GM18502 (cell line): ENCODE measurements around the gene ORM1.

Experiments used
- ATAC-seq: cut with Tn5 transposase; IDR thresholded peaks from one replicate; pipeline ENCODE4 v1.9.1; 2021; ENCODE audit warnings: mild to moderate bottlenecking; ENCODE audit not compliant: unreplicated experiment, poor library complexity

ORM1 gene

DNA sequence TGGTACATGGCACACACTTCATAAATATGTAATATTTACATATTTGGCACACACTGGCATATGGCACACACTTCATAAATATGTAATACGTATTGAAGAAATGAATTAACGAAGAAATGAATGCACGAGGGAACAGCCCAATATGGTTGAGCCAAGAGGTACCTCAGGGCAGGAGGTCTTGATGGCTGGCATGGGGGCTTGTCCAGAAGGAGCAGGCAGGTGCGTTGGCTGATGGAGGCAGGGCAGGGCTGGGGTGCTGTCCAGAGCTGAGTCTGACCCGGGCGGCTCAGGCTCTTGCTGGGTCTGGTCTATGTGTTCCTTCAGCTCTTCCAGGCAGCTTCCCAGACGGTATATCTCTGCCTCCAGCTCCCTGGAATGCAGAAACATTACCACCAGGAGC lies 38.6 kb downstream of the ORM1 start:
- ATAC-seq, result no peak

DNA sequence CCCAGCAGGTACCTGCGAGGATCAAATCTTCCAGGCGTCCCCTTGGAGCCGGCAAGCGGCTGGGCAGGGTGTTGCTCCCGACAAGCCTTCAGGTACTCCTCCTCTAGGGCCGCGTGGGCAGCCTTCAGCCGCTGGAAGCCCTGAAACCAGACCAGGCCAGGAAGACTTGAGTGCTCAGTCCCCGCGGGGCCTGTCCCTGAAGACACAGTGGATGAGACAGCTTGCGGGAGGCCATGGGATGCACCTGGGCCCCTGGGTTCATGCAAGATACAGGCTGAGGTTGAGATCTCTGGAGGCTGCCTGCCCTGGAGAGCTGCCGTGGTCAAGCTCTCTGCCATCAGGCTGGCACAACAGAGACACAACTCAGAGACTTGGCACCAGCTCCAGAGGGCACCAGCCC lies 39.5 kb downstream of the ORM1 start:
- ATAC-seq, result no peak

DNA sequence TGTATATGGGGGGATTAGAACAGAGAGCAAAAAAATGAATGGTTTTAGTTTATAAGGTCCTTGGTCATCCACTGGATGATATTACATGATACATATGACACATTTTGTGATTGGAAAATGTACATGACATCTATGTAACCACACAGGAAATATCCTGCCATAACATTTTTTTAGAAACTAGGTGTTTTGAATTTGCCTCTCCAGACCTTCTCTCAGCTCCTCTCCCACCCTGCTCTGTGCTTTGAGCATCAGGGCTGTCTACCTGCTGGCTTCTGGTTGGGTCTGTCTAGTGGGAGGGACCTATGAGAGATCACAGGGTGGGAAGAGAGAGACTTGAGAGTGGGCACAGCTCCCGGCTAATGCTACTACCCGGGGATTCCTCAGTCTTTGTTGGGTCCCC lies 40.5 kb downstream of the ORM1 start:
- no peak for ATAC-seq

DNA sequence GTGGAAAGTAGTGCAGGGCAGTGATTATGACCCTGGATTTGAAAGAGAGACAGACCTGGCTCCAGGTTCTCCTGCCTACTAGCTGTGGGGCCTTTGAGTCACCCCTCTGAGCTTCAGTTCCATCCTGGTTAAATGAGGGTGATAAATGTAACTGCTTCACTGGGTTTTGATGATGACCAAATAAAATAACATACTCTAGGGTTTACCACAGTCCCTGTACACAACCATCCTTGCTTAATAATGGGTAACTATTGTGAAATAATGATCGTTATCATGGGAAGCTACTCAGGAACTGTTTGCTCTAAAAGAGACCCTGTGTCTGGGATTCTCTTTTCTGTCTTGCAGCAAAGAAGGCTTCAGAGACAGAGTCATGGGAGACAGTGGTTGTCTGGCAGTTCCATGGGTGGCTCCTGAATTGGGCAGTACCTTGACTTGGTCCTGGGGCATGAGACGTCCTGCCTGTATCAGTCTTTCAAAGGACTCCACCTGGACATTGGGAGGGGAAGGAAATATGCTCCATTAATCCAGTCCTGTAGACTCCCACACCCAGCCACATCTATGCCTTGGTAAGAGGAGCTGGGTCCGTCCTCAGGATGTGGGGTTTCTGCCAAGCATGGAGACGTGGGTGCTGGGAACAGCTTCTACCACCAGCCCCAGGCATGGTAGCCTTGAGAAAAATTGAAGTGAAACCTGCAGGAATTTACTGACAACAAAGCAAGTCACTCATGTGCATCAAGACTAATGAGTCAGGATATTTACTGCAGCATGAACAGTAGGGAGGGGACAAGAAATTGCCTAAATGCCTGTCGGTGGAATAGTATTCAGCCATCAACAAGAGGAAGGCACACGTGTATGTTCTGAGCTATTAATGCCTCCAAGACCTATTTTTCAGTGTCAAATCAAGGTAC lies 41.5 kb downstream of the ORM1 start:
- peak; percentile 30 for ATAC-seq

DNA sequence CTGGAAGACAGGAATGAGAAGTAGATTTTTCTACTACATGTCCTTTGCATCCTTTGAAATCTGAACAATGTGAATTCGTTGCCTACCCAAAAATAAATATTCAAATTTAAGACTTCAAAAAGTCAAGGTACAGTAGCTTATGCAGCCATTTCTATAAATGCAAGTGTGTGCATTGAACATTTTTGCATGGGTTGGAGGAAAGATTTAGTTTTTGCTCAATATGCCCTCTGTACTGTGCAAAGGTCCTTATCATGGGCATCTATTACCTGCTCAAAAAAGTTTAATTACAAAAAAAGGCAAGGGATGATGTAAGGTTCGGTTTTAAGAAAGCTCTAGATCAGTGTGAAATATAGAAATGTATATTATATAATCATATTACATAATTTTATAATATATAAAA lies 42.3 kb downstream of the ORM1 start:
- no peak for ATAC-seq

DNA sequence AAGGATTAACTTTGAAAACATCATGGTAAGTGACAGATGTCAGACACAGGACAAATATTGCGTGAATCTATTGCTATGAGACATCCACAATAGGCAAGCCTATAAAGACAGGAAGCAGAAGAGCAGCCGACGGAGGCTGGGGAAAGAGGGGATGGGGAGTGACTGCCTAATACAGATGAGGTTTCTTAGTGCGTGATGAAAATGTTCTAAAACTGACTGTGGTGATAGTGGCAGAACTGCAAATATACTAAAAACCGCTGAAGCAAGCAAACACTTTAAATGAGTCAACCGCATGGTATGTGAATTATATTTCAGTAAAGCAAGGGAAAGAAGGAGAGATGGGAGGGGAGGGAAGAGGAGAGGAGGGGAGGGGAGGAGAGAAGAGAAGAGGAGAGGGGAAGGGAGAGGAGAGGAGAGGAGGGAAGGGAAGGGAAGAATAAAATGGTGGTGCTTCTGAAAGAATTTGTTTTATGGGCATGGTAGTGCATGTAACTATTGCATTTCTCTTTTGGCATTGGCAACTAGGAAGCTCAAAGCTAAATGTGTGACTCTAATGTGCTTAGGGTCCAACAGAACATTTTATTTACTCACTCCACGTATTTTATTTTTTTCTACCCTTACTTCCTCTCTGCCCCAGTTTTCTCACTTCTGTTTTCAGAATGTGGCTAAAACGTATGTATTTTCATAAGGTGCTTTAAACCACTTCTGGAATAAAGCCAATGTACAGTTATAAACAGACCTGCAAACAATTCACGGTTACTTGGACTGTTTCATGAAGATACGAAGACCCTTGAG lies 43.6 kb downstream of the ORM1 start:
- peak; percentile 55 for ATAC-seq

DNA sequence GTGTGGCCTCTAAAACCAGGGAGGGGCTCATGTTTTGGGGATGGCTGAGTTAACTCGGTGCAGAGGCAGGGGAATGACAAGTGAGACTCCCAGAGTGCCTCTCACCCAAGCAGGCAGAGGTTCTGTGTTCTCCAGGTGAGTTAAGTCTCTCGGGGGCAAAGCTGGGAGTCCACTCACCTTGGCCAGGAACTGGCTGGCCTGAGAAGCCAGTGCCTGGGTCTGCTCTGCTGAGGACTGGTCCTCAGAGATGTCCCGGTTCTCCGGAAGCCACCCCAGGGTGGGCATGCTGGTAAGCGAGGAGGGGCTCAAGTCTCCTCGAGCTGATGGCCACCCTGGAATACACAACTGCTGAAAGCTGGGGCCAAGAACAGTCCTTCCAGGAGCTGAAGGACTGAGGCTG lies 44.5 kb downstream of the ORM1 start:
- ATAC-seq, result no peak

DNA sequence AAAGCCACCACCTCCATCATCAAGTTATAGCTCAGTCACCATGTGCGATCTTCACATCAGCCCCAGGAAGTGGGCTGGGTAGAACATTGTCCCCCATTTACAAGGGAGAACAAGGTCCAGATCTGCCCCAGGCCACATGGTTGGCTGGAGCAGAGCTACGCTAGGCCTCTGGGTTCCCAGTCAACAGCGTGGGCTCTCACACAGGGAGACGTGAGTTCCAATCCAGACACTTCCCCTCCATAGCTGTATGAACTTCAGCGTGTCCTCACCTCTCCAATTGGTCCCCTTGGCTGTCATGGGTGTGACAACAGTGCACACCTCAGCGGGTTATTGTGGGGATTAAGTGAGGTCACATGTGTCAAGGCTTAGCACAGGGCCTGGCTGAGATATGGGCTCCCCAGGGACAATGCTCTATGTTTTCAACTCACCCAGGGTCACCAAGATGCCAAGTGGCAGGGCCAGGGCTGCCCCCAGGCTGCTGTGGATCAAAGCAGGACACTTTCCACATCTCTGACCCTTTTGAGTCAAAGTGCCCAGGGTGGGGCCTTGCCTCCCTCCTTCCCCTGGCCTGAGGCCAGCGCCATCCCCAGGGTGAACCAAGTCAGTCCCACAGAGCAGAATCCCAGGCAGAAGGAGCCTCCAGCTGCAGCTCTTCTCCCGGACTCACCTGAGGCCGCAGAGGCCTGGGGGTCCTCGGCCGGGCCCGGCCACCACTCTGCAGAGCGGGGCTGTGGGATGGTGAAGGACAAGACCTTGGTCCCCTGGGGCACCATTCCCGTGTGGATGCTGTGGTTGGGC lies 45.1 kb downstream of the ORM1 start:
- ATAC-seq, result no peak

DNA sequence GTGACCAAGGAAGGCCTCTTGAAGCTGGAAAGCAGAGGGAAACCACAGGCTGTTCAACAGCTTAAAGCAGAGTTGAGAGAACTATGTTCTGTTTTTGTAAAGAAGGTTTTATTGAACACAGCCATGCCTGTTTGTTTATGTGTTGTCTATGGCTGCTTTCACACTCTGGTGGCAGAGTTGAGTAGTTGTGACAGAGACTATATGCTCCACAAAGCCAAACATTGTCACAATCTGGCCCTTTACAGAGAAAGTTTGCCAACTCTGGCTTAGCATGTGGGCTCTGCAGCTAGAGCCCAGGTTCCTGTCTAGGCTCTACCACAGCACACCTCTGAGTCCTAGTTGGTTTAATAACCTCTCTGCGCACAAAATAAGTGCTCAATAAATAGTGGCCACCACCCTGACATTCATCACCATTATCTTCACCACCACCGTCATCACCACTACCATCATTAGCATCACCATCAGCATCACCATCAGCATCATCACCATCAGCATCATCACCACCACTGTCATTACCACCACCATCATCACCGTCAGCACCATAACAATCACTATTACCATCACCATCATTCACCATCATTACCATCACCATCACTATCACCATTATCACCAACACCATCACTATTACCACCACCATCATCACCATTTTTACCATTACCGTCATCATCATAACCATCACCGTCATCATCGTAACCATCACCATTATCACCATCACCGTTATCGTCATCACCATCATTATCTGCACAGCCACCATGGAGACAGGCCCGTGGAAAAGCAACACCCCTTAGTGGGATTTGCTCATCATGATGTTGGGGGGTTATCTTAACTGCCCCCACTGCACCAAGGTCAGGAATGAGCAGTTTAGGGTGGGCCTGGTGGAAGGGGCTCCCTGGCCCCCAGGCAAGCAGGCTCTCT lies 46.6 kb downstream of the ORM1 start:
- no peak for ATAC-seq

DNA sequence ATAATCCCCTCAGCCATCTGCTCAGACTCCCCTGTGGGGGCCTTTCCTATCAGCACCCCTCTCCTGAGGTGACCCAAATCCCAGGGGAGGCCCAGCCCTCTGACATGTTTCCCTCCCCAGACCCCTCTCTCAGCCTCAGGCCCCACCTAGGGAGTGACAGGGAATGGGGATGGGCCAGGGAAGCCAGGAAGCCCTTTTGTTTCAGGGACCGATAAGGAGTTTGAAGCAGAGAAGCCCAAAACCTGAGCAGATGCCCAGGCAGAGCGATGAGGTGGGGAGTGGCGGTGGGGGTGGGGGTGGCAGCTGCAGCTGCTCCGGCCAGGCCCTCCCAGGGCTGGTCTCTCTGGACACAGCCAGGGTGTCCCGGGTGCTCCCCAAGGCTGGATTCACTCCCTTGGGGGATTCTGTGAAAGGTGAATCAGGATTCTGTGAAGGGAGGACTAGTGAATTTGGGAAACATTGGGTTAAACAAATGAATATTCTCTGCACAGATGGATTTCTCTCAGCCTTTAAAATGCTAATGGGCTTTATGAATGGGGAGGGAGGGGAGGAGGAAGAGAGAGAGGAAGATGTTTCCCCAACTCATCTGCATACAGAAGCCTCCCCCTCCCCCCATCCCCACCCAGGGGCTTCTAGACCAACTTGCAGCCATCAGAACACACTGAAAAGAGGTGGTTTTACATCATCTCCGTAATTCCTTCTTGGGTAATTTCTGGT lies 47.5 kb downstream of the ORM1 start:
- ATAC-seq, result no peak

DNA sequence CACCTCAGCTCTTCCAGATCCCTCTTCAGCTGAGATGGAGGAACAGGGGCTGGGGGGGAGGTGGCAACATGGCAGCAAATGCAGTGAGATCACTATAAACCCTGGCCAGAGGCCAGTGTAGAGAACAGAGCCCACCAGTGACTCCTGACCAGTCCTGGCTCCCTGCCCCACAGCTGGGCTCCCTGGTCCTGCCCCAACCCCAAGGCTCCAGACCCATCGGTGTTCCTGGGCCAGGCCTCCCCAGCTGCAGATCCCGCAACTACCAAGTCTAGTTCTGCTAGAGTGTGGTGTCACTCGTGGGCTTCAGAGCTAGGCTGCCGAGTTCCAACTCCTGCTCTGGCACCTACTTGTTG lies 48.0 kb downstream of the ORM1 start:
- no peak for ATAC-seq

DNA sequence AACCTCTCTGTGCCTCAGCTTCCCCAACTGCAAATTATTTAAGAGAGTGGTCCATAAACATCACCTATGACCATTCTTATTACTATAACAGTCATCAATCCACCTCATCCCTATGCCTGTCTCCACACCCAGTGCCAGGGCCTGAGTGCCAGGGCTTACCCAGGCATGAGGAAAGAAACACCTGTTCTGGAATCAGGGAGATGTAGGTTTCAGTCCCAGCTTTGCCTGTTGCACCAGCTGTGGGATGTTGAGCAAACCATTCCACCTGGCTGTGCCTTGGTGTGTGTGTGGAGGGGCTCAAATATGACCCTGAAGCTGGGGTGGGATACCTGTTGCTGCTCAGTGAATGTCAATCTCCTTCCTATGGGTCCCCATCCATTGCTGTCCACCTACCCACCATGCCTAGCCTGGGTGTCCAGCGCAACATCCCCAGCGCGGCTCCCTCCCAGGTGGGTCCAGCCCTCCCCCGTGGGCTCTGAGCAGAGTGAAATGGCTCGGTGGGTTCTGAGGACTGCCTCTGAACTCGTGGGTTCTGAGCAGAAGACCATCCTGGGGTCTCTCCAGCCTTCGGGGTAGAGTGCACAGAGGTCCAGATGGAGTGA lies 48.5 kb downstream of the ORM1 start:
- no peak for ATAC-seq

DNA sequence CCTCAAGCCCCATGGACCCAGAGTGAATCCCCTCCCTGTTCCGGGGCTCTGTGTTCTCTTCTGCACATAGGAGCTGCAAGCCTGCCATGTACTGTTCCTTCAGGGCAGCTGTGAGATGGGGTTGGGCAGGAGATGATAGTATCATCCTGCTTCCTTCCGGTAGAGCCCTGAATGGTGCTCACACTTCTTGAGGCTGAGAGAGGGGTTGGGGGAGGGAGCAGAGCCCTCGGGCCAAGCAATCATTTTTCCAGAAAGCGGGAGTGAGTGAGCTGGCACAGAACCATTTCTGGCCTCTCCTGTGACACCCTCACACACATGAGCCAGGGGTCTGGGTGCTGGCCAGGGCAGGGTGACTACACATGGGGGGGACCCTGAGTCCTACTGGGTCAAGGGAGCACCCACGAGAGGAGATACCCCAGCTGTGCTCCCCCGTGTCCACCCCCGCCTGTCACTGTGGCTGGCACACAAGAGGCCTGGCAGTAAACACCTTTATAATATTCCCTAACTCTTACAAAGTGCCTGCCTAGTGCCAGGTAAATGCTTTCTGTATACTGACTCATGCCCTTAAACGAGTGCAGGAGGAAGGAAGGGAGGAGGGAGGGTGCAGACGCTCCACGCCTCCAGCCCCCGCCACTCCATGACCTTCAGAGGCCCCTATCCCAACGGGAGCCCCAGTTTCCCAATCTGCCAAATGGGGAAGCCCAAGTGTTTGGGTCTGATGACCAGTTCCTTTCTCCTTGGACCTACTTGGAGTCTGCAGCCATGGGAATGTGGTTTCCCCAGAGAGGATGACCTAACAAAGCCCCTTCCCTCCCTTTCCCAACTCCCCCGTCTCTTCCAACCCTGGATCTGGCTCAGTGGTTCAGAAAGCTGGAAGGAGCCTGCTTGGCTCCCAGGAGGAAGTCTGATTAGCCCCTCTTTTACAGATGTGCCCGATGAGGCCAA lies 49.3 kb downstream of the ORM1 start:
- peak; percentile 41 for ATAC-seq

DNA sequence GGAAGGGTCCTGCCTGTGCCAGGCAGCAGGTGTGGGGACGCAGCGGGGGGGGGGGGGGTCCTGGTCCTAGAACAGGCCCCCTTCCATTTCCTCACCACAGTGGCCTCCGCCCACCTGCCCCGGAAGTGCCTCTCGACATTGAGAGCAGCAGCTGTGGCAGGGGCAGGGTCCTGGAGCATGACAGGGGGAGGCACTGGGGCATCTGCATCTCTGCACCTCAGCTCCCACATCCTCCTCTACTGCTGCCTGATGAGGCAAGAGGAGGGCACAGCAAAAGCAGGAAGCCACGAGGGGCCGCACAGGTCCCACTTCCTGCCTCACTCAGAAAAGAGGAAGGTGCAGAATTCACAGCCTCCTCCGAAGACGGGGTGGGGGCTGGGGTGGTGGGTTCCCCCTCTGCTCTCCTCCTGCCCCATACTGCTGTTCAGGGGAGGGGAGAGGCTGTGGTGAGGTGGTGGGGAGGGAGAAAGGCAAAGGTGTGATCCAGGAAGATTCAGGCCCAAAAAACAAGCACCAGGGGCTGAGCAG lies 50.1 kb downstream of the ORM1 start:
- ATAC-seq, result peak; percentile 93

DNA sequence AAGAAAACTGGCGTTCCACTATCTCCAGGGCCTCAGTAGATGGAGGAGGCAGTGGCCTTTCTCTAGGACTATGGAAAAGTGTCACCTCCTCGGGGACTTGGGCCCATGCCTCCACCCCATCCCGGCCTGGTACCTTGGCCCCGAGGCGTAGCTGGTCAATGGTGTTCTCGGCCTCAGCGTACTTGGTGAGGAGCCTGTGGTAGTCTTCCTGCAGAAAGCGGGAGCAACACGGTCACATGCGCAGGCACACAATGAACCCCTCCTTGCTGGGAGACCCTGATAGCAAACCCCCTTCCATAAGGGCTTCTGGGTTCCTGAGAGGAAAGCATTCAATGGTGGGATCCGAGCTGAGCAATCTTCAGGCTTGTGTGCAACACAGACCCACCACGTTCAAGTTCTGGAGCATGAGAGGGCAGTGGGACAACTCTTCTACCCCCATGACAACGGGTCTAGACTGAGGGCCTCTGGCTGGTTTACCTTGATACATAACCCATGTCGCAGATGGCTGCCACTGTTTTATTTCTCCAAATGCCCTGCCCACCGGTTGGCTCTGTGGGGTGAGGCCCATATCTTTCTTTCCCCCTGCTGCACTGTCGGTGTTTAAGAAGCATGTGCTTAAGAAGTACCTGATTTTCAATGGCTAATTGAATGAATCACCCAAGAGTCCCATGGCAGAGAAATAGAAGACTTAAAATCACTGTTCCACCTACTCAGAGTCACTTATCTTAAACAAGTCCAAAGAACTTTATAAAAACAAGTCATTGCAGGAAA lies 51.2 kb downstream of the ORM1 start:
- no peak for ATAC-seq

DNA sequence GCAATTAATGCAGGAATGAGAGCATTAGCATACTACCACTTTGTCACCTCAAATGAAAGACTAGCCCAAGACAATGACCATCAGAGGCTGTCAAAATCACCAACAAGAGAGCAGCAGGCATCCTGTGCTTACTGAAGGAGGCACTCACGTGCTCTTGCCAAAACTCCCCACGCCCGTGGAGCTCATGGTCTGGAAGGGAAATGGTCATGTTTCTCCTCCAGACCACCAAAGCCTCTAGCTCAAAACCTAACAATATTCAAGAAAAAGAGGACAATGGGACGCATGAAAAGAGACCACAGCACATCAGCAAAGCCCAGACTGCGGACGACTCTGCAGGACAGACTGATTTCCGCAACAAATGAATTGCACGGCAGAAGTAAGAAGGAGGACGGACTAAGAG lies 52.0 kb downstream of the ORM1 start:
- ATAC-seq, result no peak
